ENCODE measurements around the gene TWSG1. TPM values are rescaled to one million over a fixed set of nuclear protein-coding genes. Genes with fewer than 3 reads are reported as not detected.

The TWSG1 gene
- total RNA-seq, 1 experiment from 2014 or later, result 29.1 TPM

- no peak for TF ChIP-seq CTCF (IDR thresholded peaks at IDR 0.05; ENCODE audit: unreplicated experiment)
- CTCF ChIA-PET, result no interaction called here
- BruUV-seq (replicated peaks), result no TSS peak
- Mint-ChIP-seq H3K36me3 (ENCODE audit: insufficient read depth, unreplicated experiment) (no peaks in the 10 kb centered on the region), H3K27me3 (ENCODE audit: unreplicated experiment) (no peaks in the 10 kb centered on the region), H3K4me1 (ENCODE audit: low read depth, unreplicated experiment) (no peaks in the 10 kb centered on the region), H3K9me3 (ENCODE audit: low read depth, unreplicated experiment) (peaks cover 2% of the 10 kb centered on the region), H3K4me3 (ENCODE audit: low read depth, unreplicated experiment) (no peak overlapping the region), H3K27ac (ENCODE audit: unreplicated experiment) (no peak overlapping the region)
- intact Hi-C loops (cut with micrococcal nuclease; ENCODE audit: unreplicated experiment), result loop anchor here (10.0 kb wide), 1 partner anchor 94 kb away; no protein-coding TSS in a partner anchor
- no peak for DNase-seq
These were observed 75.9 kb downstream of the TWSG1 start for GRCh38 chr18:9410515-9410914.

- CTCF ChIA-PET, result no interaction called here
- H3K27me3 Mint-ChIP-seq (ENCODE audit: unreplicated experiment), result no peaks in the 10 kb centered on the region
- BruUV-seq (replicated peaks), result no TSS peak
- peaks cover 21% of the 10 kb centered on the region for H3K4me1 Mint-ChIP-seq (ENCODE audit: low read depth, unreplicated experiment)
- no peaks in the 10 kb centered on the region for H3K36me3 Mint-ChIP-seq (ENCODE audit: insufficient read depth, unreplicated experiment)
- DNase-seq, result no peak
- no peak for TF ChIP-seq CTCF (IDR thresholded peaks at IDR 0.05; ENCODE audit: unreplicated experiment)
- H3K4me3 Mint-ChIP-seq (ENCODE audit: low read depth, unreplicated experiment), result no peak overlapping the region
- peaks cover 2% of the 10 kb centered on the region for H3K9me3 Mint-ChIP-seq (ENCODE audit: low read depth, unreplicated experiment)
- H3K27ac Mint-ChIP-seq (ENCODE audit: unreplicated experiment), result no peak overlapping the region
- intact Hi-C loops (cut with micrococcal nuclease; ENCODE audit: unreplicated experiment), result loop anchor here (10.0 kb wide), 1 partner anchor 91 kb away; no protein-coding TSS in a partner anchor
These were observed 79.0 kb downstream of the TWSG1 start for GRCh38 chr18:9413576-9413975.

- no peak for TF ChIP-seq CTCF (IDR thresholded peaks at IDR 0.05; ENCODE audit: unreplicated experiment)
- no peaks in the 10 kb centered on the region for H3K9me3 Mint-ChIP-seq (ENCODE audit: low read depth, unreplicated experiment)
- CTCF ChIA-PET, result interaction anchor here (1.0 kb wide), 1 partner anchor 13 kb away, joined by 3 read pairs; no protein-coding TSS in a partner anchor
- no peaks in the 10 kb centered on the region for H3K36me3 Mint-ChIP-seq (ENCODE audit: insufficient read depth, unreplicated experiment)
- intact Hi-C loops (cut with micrococcal nuclease; ENCODE audit: unreplicated experiment), result loop anchor here (10.0 kb wide), 1 partner anchor 88 kb away; no protein-coding TSS in a partner anchor
- no peak for DNase-seq
- peak overlapping the region; percentile 48 for H3K4me3 Mint-ChIP-seq (ENCODE audit: low read depth, unreplicated experiment)
- no peaks in the 10 kb centered on the region for H3K27me3 Mint-ChIP-seq (ENCODE audit: unreplicated experiment)
- peaks cover 23% of the 10 kb centered on the region for H3K4me1 Mint-ChIP-seq (ENCODE audit: low read depth, unreplicated experiment)
- no TSS peak for BruUV-seq (replicated peaks)
- peak overlapping the region; percentile 29 for H3K27ac Mint-ChIP-seq (ENCODE audit: unreplicated experiment)
These were observed 82.0 kb downstream of the TWSG1 start for GRCh38 chr18:9416563-9417072.

- peak overlapping the region; percentile 29 for H3K27ac Mint-ChIP-seq (ENCODE audit: unreplicated experiment)
- no peak for TF ChIP-seq CTCF (IDR thresholded peaks at IDR 0.05; ENCODE audit: unreplicated experiment)
- H3K27me3 Mint-ChIP-seq (ENCODE audit: unreplicated experiment), result no peaks in the 10 kb centered on the region
- peak overlapping the region; percentile 48 for H3K4me3 Mint-ChIP-seq (ENCODE audit: low read depth, unreplicated experiment)
- CTCF ChIA-PET, result interaction anchor here (0.5 to 1.0 kb wide), 2 partner anchors 8 to 13 kb away, joined by 3 read pairs; no protein-coding TSS in a partner anchor
- no TSS peak for BruUV-seq (replicated peaks)
- no peaks in the 10 kb centered on the region for H3K36me3 Mint-ChIP-seq (ENCODE audit: insufficient read depth, unreplicated experiment)
- peaks cover 23% of the 10 kb centered on the region for H3K4me1 Mint-ChIP-seq (ENCODE audit: low read depth, unreplicated experiment)
- intact Hi-C loops (cut with micrococcal nuclease; ENCODE audit: unreplicated experiment), result loop anchor here (10.0 kb wide), 1 partner anchor 88 kb away; no protein-coding TSS in a partner anchor
- DNase-seq, result peak; percentile 57
- no peaks in the 10 kb centered on the region for H3K9me3 Mint-ChIP-seq (ENCODE audit: low read depth, unreplicated experiment)
These were observed 82.7 kb downstream of the TWSG1 start for GRCh38 chr18:9417073-9417851.

All from Calu3 (cell line).